Measurements from ENCODE around the gene KIF7.
"Not testable (repeated sequence)": the region's sequence is repeated elsewhere in the genome, so short reads cannot be mapped to it uniquely, and the experiment has no call there.

The KIF7 gene

GRCh38 chr15:89611317-89611716 is 44.0 kb downstream of the KIF7 start:
- DNase-seq, result no peak

GRCh38 chr15:89599021-89599420 is 56.2 kb downstream of the KIF7 start:
- DNase-seq, result no peak

- DNase-seq, result no peak
Measured at GRCh38 chr15:89593018-89593417, 62.2 kb downstream of the KIF7 start.

GRCh38 chr15:89591834-89592233 is 63.4 kb downstream of the KIF7 start:
- DNase-seq, result no peak

GRCh38 chr15:89587955-89588354 is 67.3 kb downstream of the KIF7 start:
- no peak for DNase-seq

- DNase-seq, result no peak
Measured at GRCh38 chr15:89586651-89587050, 68.6 kb downstream of the KIF7 start.

GRCh38 chr15:89580747-89581146 is 74.5 kb downstream of the KIF7 start:
- not testable (repeated sequence) for DNase-seq

GRCh38 chr15:89578146-89578545 is 77.1 kb downstream of the KIF7 start:
- DNase-seq, result no peak
